ENCODE results near the gene CXCL3.

Gene CXCL3

DNA sequence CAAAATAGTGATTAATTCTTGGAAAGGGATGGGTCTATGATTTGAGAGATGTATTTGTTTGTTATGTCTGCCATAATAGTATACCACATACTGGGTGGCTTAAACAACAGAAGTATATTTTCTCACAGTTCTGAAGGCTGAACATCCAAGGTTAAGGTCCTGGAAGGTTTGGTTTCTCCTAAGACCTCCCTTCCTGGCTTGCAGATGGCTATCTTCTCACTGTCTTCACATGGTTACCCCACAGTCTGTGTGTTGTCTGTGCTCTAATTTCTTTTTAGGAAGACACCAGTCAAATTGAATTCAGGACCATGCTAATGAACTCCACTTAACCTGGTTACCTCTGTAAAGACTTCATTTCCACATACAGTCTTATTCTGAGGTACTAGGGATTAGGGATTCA is 34.9 kb upstream of the CXCL3 start:
- no peak for DNase-seq (ENCODE audit: extremely low read depth, low read depth)
- TF ChIP-seq, protein P1, sequence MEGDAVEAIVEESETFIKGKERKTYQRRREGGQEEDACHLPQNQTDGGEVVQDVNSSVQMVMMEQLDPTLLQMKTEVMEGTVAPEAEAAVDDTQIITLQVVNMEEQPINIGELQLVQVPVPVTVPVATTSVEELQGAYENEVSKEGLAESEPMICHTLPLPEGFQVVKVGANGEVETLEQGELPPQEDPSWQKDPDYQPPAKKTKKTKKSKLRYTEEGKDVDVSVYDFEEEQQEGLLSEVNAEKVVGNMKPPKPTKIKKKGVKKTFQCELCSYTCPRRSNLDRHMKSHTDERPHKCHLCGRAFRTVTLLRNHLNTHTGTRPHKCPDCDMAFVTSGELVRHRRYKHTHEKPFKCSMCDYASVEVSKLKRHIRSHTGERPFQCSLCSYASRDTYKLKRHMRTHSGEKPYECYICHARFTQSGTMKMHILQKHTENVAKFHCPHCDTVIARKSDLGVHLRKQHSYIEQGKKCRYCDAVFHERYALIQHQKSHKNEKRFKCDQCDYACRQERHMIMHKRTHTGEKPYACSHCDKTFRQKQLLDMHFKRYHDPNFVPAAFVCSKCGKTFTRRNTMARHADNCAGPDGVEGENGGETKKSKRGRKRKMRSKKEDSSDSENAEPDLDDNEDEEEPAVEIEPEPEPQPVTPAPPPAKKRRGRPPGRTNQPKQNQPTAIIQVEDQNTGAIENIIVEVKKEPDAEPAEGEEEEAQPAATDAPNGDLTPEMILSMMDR (IDR thresholded peaks at IDR 0.05; ENCODE audit: low read depth, low read length, missing control alignments), result no peak
- no peak overlapping the region for H3K4me3 ChIP-seq (replicated peaks; ENCODE audit: low read depth, low read length)

GRCh38 chr4:74072739-74073138 is 34.2 kb upstream of the CXCL3 start:
- TF ChIP-seq, protein P1 (IDR thresholded peaks at IDR 0.05; ENCODE audit: low read depth, low read length, missing control alignments), result no peak
- H3K4me3 ChIP-seq (replicated peaks; ENCODE audit: low read depth, low read length), result no peak overlapping the region
- DNase-seq (ENCODE audit: extremely low read depth, low read depth), result no peak

DNA sequence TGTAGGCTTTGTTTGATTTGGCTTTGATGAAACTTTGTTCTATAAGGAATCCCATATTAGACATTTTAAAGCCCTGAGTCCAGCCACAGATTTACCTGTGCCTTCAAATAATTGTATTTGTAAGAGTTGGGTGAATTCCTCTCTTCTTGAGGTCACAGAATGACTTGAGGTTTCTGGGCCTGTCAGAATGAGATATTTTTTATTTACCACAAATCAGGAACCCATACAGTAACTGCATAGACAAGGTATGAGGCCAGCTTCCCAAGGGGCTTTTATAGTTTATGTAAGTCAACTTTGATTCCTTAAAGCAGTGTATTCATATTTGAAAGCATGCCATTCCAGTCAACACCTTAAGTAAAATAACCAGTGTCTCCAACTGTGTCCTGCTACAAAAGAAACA is 29.1 kb upstream of the CXCL3 start:
- no peak for DNase-seq (ENCODE audit: extremely low read depth, low read depth)
- TF ChIP-seq, protein P1 (IDR thresholded peaks at IDR 0.05; ENCODE audit: low read depth, low read length, missing control alignments), result no peak
- H3K4me3 ChIP-seq (replicated peaks; ENCODE audit: low read depth, low read length), result no peak overlapping the region

- DNase-seq (ENCODE audit: extremely low read depth, low read depth), result no peak
- TF ChIP-seq, protein P1 (IDR thresholded peaks at IDR 0.05; ENCODE audit: low read depth, low read length, missing control alignments), result no peak
- H3K4me3 ChIP-seq (replicated peaks; ENCODE audit: low read depth, low read length), result no peak overlapping the region
Observed at GRCh38 chr4:74066232-74066631, 27.7 kb upstream of the CXCL3 start.

GRCh38 chr4:74065115-74065642 is 26.7 kb upstream of the CXCL3 start:
- H3K4me3 ChIP-seq (replicated peaks; ENCODE audit: low read depth, low read length), result no peak overlapping the region
- TF ChIP-seq, protein P1 (IDR thresholded peaks at IDR 0.05; ENCODE audit: low read depth, low read length, missing control alignments), result no peak
- DNase-seq (ENCODE audit: extremely low read depth, low read depth), result no peak

DNA sequence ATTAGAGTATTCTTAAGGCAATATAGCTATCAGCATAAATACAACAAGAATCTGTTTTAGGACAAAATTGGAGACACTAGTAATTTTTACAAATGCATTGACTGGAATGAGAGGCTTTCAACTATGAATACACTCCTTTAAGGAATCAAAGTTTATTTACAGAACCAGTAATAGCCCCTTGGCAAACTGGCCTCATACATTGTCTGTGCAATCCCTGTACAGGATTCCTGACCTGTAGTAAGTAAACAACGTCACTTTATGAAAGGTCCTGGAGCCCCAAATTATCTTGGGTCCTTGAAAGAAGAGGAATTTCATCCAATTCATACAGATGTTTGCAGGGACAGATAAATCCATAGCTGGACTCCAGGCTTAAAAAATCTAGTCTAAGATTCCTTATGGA is 25.4 kb upstream of the CXCL3 start:
- no peak for DNase-seq (ENCODE audit: extremely low read depth, low read depth)

More for the DNA sequence above, 25.4 kb upstream of the CXCL3 start:
- TF ChIP-seq, protein P1 (IDR thresholded peaks at IDR 0.05; ENCODE audit: low read depth, low read length, missing control alignments), result no peak
- H3K4me3 ChIP-seq (replicated peaks; ENCODE audit: low read depth, low read length), result no peak overlapping the region

Data from HFF-Myc (cell line).